ENCODE results near the gene C1orf74.
A peak's percentile ranks its signal among the peaks of the same experiment; 100 is the strongest.

C1orf74 gene

GRCh38 chr1:209769971-209770370 is 14.4 kb downstream of the C1orf74 start:
- H3K4me3 ChIP-seq (ENCODE audit: extremely low read depth, insufficient read depth, low read length, poor library complexity, severe bottlenecking), result no peak overlapping the region
- 90 to 91% methylated on average over 2 to 5 of the region's 7 CpGs for WGBS, 2 experiments (ENCODE audit: insufficient coverage in 2 of 2)
- H3K27ac ChIP-seq (ENCODE audit: low read depth, low read length, severe bottlenecking), result peak overlapping the region; percentile 98
- H3K36me3 ChIP-seq (ENCODE audit: control insufficient read depth, insufficient read depth, low read length), result no peaks in the 10 kb centered on the region
- peaks cover 29% of the 10 kb centered on the region for H3K4me1 ChIP-seq (ENCODE audit: control insufficient read depth, insufficient read depth, low read length, poor library complexity, severe bottlenecking)
- no peaks in the 10 kb centered on the region for H3K9me3 ChIP-seq (ENCODE audit: control insufficient read depth, low read length)

DNA sequence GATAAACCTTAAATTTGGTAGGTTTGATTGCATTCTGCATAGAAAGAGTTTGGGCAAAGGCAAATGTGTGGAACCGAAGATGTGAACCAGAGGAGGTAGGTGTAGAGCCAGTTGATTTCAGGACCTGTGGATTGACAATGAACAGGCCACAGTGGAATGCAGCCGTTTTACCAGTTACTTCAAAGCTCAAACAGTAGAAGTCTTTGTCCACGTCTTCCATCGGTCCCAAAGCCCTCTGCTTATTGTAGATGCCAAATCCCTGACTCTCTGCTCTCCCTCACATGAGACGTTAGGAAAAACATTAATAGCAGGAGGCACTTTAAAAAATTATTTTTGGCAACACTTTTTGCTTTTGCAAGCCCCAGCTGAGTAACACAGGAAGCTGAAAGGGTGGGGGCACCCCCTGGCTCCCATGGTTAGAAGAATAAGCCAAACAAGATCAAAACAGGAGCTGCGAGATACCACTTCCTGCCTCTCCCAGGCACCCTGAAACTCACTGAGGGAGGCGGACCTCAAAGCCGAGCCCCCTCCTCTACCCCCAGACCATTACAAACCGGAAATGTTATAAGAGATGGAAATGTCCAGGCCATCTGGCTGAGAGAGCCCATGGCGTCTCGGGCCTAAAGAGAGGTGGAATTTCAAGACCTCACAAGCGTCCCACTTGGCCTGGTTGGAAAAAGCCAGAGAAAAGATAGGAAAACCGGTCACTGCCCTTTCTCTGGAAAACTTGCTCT is 15.0 kb downstream of the C1orf74 start:
- WGBS, 2 experiments (ENCODE audit: insufficient coverage in 2 of 2), result 67 to 79% methylated on average over 7 to 9 of the region's 13 CpGs
- peak overlapping the region; percentile 98 for H3K27ac ChIP-seq (ENCODE audit: low read depth, low read length, severe bottlenecking)
- H3K9me3 ChIP-seq (ENCODE audit: control insufficient read depth, low read length), result no peaks in the 10 kb centered on the region
- H3K4me3 ChIP-seq (ENCODE audit: extremely low read depth, insufficient read depth, low read length, poor library complexity, severe bottlenecking), result no peak overlapping the region
- no peaks in the 10 kb centered on the region for H3K36me3 ChIP-seq (ENCODE audit: control insufficient read depth, insufficient read depth, low read length)
- H3K4me1 ChIP-seq (ENCODE audit: control insufficient read depth, insufficient read depth, low read length, poor library complexity, severe bottlenecking), result peaks cover 23% of the 10 kb centered on the region

GRCh38 chr1:209768354-209768774 is 16.0 kb downstream of the C1orf74 start:
- no peaks in the 10 kb centered on the region for H3K36me3 ChIP-seq (ENCODE audit: control insufficient read depth, insufficient read depth, low read length)
- H3K4me1 ChIP-seq (ENCODE audit: control insufficient read depth, insufficient read depth, low read length, poor library complexity, severe bottlenecking), result peaks cover 21% of the 10 kb centered on the region
- no peaks in the 10 kb centered on the region for H3K9me3 ChIP-seq (ENCODE audit: control insufficient read depth, low read length)
- 93 to 94% methylated on average over 8 to 9 of the region's 9 CpGs for WGBS, 2 experiments (ENCODE audit: insufficient coverage in 2 of 2)
- H3K4me3 ChIP-seq (ENCODE audit: extremely low read depth, insufficient read depth, low read length, poor library complexity, severe bottlenecking), result no peak overlapping the region
- peak overlapping the region; percentile 98 for H3K27ac ChIP-seq (ENCODE audit: low read depth, low read length, severe bottlenecking)

DNA sequence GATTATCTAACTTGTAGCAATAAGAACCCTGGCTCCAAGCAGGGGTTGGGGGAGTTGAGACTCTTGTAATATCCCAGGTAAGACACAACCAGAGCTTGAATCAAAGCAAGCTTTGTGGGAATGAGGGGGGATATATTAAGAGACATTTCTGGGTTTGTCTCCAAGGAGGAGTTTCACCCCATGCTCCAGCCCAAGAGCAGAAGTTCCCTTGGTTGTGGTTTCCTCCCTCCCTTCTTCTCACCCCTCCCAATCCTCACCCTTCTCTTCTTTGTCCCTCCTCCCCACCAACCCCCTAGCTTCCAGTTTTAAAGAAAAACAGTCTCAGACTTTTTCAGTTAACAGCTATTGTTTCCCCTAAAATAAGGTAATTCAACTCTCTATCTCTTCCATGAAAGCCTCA is 16.7 kb downstream of the C1orf74 start:
- no peak overlapping the region for H3K4me3 ChIP-seq (ENCODE audit: extremely low read depth, insufficient read depth, low read length, poor library complexity, severe bottlenecking)
- no peak overlapping the region for H3K27ac ChIP-seq (ENCODE audit: low read depth, low read length, severe bottlenecking)
- no peaks in the 10 kb centered on the region for H3K36me3 ChIP-seq (ENCODE audit: control insufficient read depth, insufficient read depth, low read length)
- H3K4me1 ChIP-seq (ENCODE audit: control insufficient read depth, insufficient read depth, low read length, poor library complexity, severe bottlenecking), result peaks cover 21% of the 10 kb centered on the region
- no peaks in the 10 kb centered on the region for H3K9me3 ChIP-seq (ENCODE audit: control insufficient read depth, low read length)

DNA sequence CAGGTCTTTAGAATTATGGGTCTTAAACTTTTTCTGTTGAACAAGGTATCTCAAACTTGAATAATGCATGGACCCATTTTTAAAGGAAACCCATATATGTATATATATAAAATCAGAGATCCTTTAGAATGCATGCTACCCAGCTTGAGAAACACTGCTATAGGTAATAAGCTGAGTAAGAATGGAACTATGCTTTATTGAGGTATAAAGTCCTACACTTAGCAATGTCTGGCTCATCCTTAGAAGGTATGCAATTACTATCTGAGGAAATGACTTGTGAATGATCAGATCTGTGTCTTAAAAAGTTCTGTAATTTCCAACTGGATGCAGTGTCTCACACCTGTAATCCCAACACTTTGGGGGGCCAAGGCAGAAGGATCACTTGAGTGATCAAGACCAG is 17.3 kb downstream of the C1orf74 start:
- Histone ChIP-seq H3K36me3 (ENCODE audit: control insufficient read depth, insufficient read depth, low read length) (no peaks in the 10 kb centered on the region), H3K27ac (ENCODE audit: low read depth, low read length, severe bottlenecking) (no peak overlapping the region)

GRCh38 chr1:209766051-209766450 is 18.3 kb downstream of the C1orf74 start:
- Histone ChIP-seq H3K4me1 (ENCODE audit: control insufficient read depth, insufficient read depth, low read length, poor library complexity, severe bottlenecking) (peaks cover 21% of the 10 kb centered on the region), H3K36me3 (ENCODE audit: control insufficient read depth, insufficient read depth, low read length) (no peaks in the 10 kb centered on the region), H3K4me3 (ENCODE audit: extremely low read depth, insufficient read depth, low read length, poor library complexity, severe bottlenecking) (no peak overlapping the region), H3K9me3 (ENCODE audit: control insufficient read depth, low read length) (no peaks in the 10 kb centered on the region), H3K27ac (ENCODE audit: low read depth, low read length, severe bottlenecking) (no peak overlapping the region)
- WGBS, 2 experiments (ENCODE audit: insufficient coverage in 2 of 2), result 86 to 92% methylated on average over 2 of the region's 2 CpGs

More for the DNA sequence above, 17.3 kb downstream of the C1orf74 start:
- no peaks in the 10 kb centered on the region for H3K9me3 ChIP-seq (ENCODE audit: control insufficient read depth, low read length)
- no peak overlapping the region for H3K4me3 ChIP-seq (ENCODE audit: extremely low read depth, insufficient read depth, low read length, poor library complexity, severe bottlenecking)
- H3K4me1 ChIP-seq (ENCODE audit: control insufficient read depth, insufficient read depth, low read length, poor library complexity, severe bottlenecking), result peaks cover 21% of the 10 kb centered on the region

DNA sequence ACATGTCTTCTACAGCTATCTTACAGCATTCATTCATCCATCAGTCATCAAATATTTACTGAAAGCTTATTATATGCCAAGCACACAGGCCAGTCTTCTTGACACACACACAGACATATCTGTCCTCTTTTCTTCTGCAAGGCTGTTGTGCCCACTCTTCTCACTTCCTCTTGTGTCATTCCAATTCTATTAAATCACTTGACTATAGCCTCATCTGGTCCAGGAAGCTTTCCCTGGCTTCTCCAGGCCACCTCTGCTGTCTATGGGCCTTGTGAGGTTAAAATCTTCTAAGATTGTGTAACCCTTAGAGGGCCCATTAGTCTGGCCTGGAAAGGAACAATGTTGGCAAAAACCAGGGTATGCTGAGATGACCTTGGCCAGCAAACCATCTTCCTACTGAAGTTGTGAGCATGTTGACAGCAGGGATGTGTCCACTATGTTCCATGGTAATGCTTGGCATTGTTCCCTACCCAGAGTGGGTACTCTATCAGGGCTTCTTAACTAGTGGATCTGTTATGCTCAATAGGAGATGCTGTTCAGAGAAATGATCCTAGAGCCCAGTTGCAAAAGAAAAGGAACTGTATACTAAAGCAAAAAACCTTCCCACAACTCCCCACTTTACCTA is 23.2 kb downstream of the C1orf74 start:
- no peaks in the 10 kb centered on the region for H3K4me1 ChIP-seq (ENCODE audit: control insufficient read depth, insufficient read depth, low read length, poor library complexity, severe bottlenecking)
- no peaks in the 10 kb centered on the region for H3K9me3 ChIP-seq (ENCODE audit: control insufficient read depth, low read length)
- H3K27ac ChIP-seq (ENCODE audit: low read depth, low read length, severe bottlenecking), result no peak overlapping the region
- H3K36me3 ChIP-seq (ENCODE audit: control insufficient read depth, insufficient read depth, low read length), result no peaks in the 10 kb centered on the region
- no peak overlapping the region for H3K4me3 ChIP-seq (ENCODE audit: extremely low read depth, insufficient read depth, low read length, poor library complexity, severe bottlenecking)

- WGBS, 2 experiments (ENCODE audit: insufficient coverage in 2 of 2), result 86 to 93% methylated on average over 12 of the region's 12 CpGs
- Histone ChIP-seq H3K9me3 (ENCODE audit: control insufficient read depth, low read length) (no peaks in the 10 kb centered on the region), H3K27ac (ENCODE audit: low read depth, low read length, severe bottlenecking) (no peak overlapping the region), H3K4me1 (ENCODE audit: control insufficient read depth, insufficient read depth, low read length, poor library complexity, severe bottlenecking) (no peaks in the 10 kb centered on the region), H3K4me3 (ENCODE audit: extremely low read depth, insufficient read depth, low read length, poor library complexity, severe bottlenecking) (no peak overlapping the region), H3K36me3 (ENCODE audit: control insufficient read depth, insufficient read depth, low read length) (no peaks in the 10 kb centered on the region)
Measured at GRCh38 chr1:209759829-209760359, 24.5 kb downstream of the C1orf74 start.

DNA sequence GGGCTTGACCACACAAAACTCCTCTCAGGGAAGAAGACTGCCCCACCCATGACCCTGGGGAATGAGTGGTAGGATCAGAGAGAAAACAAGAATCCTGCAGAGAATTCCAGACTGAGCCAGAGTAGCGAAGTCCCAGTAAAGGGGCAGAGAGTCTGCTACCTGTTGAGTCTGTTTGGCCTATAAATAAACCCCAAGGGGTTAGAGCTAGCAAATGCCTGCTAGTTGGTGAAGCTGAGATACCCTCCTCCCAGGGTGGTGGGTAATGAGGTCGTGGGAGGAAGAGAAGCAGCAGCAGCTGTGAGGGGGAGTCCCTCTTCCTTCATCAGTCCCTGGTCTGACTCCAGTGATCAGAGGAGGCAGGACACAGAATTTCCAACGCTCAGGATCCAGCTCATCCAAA is 26.0 kb downstream of the C1orf74 start:
- no peak overlapping the region for H3K27ac ChIP-seq (ENCODE audit: low read depth, low read length, severe bottlenecking)
- 48 to 90% methylated on average over 1 to 2 of the region's 3 CpGs for WGBS, 2 experiments (ENCODE audit: insufficient coverage in 2 of 2)
- no peaks in the 10 kb centered on the region for H3K36me3 ChIP-seq (ENCODE audit: control insufficient read depth, insufficient read depth, low read length)
- H3K4me3 ChIP-seq (ENCODE audit: extremely low read depth, insufficient read depth, low read length, poor library complexity, severe bottlenecking), result no peak overlapping the region
- no peaks in the 10 kb centered on the region for H3K9me3 ChIP-seq (ENCODE audit: control insufficient read depth, low read length)
- no peaks in the 10 kb centered on the region for H3K4me1 ChIP-seq (ENCODE audit: control insufficient read depth, insufficient read depth, low read length, poor library complexity, severe bottlenecking)

DNA sequence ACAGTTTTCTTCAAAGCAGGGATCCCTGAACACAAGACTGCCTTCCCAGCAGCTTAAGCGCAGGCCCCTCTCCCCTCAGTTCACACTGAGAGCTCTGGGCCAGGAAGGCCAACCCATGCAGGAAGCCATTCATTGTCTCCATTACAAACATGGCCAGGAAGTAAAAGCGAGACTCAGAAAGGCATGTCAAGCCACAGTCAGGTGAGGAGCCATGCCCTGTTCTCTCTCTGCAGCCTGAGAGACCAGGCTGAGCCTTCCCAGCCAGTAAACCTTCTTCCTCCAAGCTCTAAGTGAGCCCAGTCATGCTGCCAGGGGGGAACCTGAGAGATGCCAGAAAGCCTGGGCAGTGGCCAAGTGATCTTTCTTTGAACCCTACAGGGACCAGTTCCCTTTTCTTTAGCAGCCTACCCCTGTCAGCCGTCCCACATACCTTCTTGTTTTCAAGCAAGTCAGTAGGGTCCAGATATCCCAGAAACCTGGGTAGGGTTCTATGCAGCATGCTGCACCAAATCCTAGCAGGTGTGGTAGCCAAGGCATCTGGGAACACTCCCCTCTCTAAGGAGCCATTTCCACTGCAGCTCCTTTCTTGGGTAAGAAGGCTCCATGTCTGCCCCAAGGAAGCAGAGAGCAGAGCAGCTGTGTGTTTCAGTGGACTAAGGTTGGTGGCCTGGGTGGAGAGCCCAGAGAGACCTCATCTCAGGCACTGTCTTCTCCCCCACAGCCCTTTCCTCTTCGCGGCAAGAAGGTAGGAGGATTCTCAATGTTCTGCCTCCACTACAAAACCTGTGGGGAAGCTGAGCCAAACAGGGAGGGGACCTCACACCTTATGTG is 27.5 kb downstream of the C1orf74 start:
- 97 to 100% methylated on average over 2 to 5 of the region's 5 CpGs for WGBS, 2 experiments (ENCODE audit: insufficient coverage in 2 of 2)
- no peaks in the 10 kb centered on the region for H3K4me1 ChIP-seq (ENCODE audit: control insufficient read depth, insufficient read depth, low read length, poor library complexity, severe bottlenecking)
- no peaks in the 10 kb centered on the region for H3K9me3 ChIP-seq (ENCODE audit: control insufficient read depth, low read length)
- H3K27ac ChIP-seq (ENCODE audit: low read depth, low read length, severe bottlenecking), result no peak overlapping the region
- H3K36me3 ChIP-seq (ENCODE audit: control insufficient read depth, insufficient read depth, low read length), result no peaks in the 10 kb centered on the region
- no peak overlapping the region for H3K4me3 ChIP-seq (ENCODE audit: extremely low read depth, insufficient read depth, low read length, poor library complexity, severe bottlenecking)

Data from mesodermal cell (in vitro differentiated cells).